HepG2 (cell line): ENCODE results near the gene GRK3.

Source experiments
- CBFB ChIP-seq: sonication (generic); formaldehyde crosslinking; IDR thresholded peaks from 2 replicates; pipeline ENCODE4 v1.4.0; 2020; ENCODE audit warnings: missing genetic modification reagents
- CBX2 ChIP-seq, 2 experiments: fragments of 200-600 bp in 1 of 2; sonication (generic); formaldehyde crosslinking in 1 of 2; IDR thresholded peaks; 2 replicates each; pipeline versions ENCODE4 v1.7.0 to v1.8.1; 2018 to 2022; ENCODE audit warnings: low read depth in 2 of 2, low read length in 1 of 2, mild to moderate bottlenecking in 1 of 2, missing genetic modification reagents in 1 of 2
- EHMT2 ChIP-seq: fragments of 200-600 bp; sonication (generic); IDR thresholded peaks from 2 replicates; pipeline ENCODE4 v1.7.0; 2017; ENCODE audit warnings: antibody characterized with exemption, low read depth, low read length, borderline replicate concordance
- HBP1 ChIP-seq: IDR thresholded peaks from 2 replicates; pipeline ENCODE4 v1.6.1; 2016; ENCODE audit warnings: low read depth, control low read depth
- KAT7 ChIP-seq: IDR thresholded peaks from 2 replicates; pipeline ENCODE4 v1.6.1; 2018; ENCODE audit warnings: borderline replicate concordance, missing compliant biosample characterization
- POGK ChIP-seq: sonication (generic); formaldehyde crosslinking; conservative IDR thresholded peaks from 2 replicates; pipeline ENCODE4 v1.8.0; 2022; ENCODE audit warnings: mild to moderate bottlenecking, moderate library complexity, missing genetic modification reagents
- POLR2A ChIP-seq, 2 experiments: IDR thresholded peaks; 2 replicates each; pipeline ENCODE4 v1.6.1; 2011; ENCODE audit warnings: low read depth in 2 of 2, low read length in 2 of 2, mild to moderate bottlenecking in 1 of 2, moderate library complexity in 1 of 2; ENCODE audit not compliant: insufficient read depth in 1 of 2
- TRIM24 ChIP-seq: sonication (generic); formaldehyde crosslinking; IDR thresholded peaks from 2 replicates; pipeline ENCODE4 v1.8.0; 2022; ENCODE audit warnings: mild to moderate bottlenecking, missing genetic modification reagents
- ZBTB1 ChIP-seq: sonication (generic); formaldehyde crosslinking; IDR thresholded peaks from 2 replicates; pipeline ENCODE4 v1.4.0; 2020; ENCODE audit warnings: missing genetic modification reagents, borderline replicate concordance
- ZBTB34 ChIP-seq: sonication (generic); formaldehyde crosslinking; IDR thresholded peaks from 2 replicates; pipeline ENCODE4 v1.8.0; 2022; ENCODE audit warnings: mild to moderate bottlenecking, missing genetic modification reagents
- ZNF619 ChIP-seq: sonication (generic); formaldehyde crosslinking; IDR thresholded peaks from 2 replicates; pipeline ENCODE4 v1.4.0; 2020; ENCODE audit warnings: mild to moderate bottlenecking, missing genetic modification reagents
- TF ChIP-seq, protein P1 (sequence below): sonication (generic); formaldehyde crosslinking; IDR thresholded peaks from 2 replicates; pipeline ENCODE4 v1.4.0; 2020; ENCODE audit warnings: missing genetic modification reagents
- TF ChIP-seq, protein P2 (sequence below): sonication (generic); IDR thresholded peaks from 2 replicates; pipeline ENCODE4 v1.6.1; 2016; ENCODE audit warnings: low read depth, borderline replicate concordance
- TF ChIP-seq, protein P3 (sequence below): sonication (generic); formaldehyde crosslinking; conservative IDR thresholded peaks from 2 replicates; pipeline ENCODE4 v1.5.0; 2020; ENCODE audit warnings: missing genetic modification reagents

DNA sequence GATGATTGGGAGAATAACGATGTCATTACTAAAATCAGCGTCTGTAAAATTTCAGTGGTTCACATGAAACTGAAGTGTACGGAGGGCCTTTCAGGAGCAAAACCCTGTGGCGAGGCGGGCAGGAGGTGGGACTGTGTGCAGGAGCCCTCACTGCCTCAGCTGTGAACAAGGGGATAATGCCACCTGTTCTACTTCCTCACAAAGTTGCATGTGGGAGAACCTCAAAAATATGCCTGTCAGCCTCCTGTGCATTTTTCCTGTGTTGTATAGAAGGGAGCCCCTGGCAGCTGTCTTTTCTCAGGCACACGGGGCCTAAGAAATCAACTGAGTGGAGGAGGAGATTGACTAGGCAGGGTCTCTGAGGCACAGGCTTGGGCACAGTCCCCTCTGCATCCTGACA lies 134.5 kb downstream of the GRK3 start:
- TF ChIP-seq, protein P1, sequence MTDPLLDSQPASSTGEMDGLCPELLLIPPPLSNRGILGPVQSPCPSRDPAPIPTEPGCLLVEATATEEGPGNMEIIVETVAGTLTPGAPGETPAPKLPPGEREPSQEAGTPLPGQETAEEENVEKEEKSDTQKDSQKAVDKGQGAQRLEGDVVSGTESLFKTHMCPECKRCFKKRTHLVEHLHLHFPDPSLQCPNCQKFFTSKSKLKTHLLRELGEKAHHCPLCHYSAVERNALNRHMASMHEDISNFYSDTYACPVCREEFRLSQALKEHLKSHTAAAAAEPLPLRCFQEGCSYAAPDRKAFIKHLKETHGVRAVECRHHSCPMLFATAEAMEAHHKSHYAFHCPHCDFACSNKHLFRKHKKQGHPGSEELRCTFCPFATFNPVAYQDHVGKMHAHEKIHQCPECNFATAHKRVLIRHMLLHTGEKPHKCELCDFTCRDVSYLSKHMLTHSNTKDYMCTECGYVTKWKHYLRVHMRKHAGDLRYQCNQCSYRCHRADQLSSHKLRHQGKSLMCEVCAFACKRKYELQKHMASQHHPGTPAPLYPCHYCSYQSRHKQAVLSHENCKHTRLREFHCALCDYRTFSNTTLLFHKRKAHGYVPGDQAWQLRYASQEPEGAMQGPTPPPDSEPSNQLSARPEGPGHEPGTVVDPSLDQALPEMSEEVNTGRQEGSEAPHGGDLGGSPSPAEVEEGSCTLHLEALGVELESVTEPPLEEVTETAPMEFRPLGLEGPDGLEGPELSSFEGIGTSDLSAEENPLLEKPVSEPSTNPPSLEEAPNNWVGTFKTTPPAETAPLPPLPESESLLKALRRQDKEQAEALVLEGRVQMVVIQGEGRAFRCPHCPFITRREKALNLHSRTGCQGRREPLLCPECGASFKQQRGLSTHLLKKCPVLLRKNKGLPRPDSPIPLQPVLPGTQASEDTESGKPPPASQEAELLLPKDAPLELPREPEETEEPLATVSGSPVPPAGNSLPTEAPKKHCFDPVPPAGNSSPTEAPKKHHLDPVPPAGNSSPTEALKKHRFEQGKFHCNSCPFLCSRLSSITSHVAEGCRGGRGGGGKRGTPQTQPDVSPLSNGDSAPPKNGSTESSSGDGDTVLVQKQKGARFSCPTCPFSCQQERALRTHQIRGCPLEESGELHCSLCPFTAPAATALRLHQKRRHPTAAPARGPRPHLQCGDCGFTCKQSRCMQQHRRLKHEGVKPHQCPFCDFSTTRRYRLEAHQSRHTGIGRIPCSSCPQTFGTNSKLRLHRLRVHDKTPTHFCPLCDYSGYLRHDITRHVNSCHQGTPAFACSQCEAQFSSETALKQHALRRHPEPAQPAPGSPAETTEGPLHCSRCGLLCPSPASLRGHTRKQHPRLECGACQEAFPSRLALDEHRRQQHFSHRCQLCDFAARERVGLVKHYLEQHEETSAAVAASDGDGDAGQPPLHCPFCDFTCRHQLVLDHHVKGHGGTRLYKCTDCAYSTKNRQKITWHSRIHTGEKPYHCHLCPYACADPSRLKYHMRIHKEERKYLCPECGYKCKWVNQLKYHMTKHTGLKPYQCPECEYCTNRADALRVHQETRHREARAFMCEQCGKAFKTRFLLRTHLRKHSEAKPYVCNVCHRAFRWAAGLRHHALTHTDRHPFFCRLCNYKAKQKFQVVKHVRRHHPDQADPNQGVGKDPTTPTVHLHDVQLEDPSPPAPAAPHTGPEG (CRISPR knock-in tag): no peak
- TF ChIP-seq TRIM24 (CRISPR knock-in tag): no peak
- TF ChIP-seq EHMT2: no peak
- TF ChIP-seq, protein P2, sequence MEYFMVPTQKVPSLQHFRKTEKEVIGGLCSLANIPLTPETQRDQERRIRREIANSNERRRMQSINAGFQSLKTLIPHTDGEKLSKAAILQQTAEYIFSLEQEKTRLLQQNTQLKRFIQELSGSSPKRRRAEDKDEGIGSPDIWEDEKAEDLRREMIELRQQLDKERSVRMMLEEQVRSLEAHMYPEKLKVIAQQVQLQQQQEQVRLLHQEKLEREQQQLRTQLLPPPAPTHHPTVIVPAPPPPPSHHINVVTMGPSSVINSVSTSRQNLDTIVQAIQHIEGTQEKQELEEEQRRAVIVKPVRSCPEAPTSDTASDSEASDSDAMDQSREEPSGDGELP: no peak
- no peak for TF ChIP-seq CBFB (CRISPR knock-in tag)
- no peak for TF ChIP-seq POLR2A (IDR thresholded peaks at IDR 0.05; ENCODE audit: insufficient read depth in 1 of 2, low read depth in 2 of 2, low read length in 2 of 2)
- no peak for TF ChIP-seq ZNF619
- no peak for TF ChIP-seq ZBTB1 (CRISPR knock-in tag)
- TF ChIP-seq ZBTB34 (CRISPR knock-in tag): no peak
- TF ChIP-seq KAT7 (CRISPR knock-in tag): no peak
- no peak for TF ChIP-seq HBP1 (CRISPR knock-in tag)
- no peak for TF ChIP-seq CBX2 (IDR thresholded peaks at IDR 0.05; ENCODE audit: low read depth, low read length)
- no peak for TF ChIP-seq CBX2 (CRISPR knock-in tag; IDR thresholded peaks at IDR 0.05; ENCODE audit: low read depth)
- no peak for TF ChIP-seq POGK (CRISPR knock-in tag)
- TF ChIP-seq, protein P3, sequence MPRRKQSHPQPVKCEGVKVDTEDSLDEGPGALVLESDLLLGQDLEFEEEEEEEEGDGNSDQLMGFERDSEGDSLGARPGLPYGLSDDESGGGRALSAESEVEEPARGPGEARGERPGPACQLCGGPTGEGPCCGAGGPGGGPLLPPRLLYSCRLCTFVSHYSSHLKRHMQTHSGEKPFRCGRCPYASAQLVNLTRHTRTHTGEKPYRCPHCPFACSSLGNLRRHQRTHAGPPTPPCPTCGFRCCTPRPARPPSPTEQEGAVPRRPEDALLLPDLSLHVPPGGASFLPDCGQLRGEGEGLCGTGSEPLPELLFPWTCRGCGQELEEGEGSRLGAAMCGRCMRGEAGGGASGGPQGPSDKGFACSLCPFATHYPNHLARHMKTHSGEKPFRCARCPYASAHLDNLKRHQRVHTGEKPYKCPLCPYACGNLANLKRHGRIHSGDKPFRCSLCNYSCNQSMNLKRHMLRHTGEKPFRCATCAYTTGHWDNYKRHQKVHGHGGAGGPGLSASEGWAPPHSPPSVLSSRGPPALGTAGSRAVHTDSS (CRISPR knock-in tag): no peak
